T-helper 2 cell (primary cell): ENCODE results near the gene ADRA2B.
"Not testable (repeated sequence)": the region's sequence is repeated elsewhere in the genome, so short reads cannot be mapped to it uniquely, and the experiment has no call there.

Experiments
- DNase-seq, 5 experiments: peaks; one replicate each; pipeline versions ENCODE4 v3.0.0 to v3.0.0-alpha.2; 2012 to 2022

ADRA2B gene

GRCh38 chr2:96065954-96066353, 50.4 kb downstream of the ADRA2B start:
- not testable (repeated sequence) for DNase-seq

GRCh38 chr2:96065381-96065930, 50.9 kb downstream of the ADRA2B start:
- no peak for DNase-seq

- not testable (repeated sequence) for DNase-seq
Measured at GRCh38 chr2:96064760-96065159, 51.6 kb downstream of the ADRA2B start.

DNA sequence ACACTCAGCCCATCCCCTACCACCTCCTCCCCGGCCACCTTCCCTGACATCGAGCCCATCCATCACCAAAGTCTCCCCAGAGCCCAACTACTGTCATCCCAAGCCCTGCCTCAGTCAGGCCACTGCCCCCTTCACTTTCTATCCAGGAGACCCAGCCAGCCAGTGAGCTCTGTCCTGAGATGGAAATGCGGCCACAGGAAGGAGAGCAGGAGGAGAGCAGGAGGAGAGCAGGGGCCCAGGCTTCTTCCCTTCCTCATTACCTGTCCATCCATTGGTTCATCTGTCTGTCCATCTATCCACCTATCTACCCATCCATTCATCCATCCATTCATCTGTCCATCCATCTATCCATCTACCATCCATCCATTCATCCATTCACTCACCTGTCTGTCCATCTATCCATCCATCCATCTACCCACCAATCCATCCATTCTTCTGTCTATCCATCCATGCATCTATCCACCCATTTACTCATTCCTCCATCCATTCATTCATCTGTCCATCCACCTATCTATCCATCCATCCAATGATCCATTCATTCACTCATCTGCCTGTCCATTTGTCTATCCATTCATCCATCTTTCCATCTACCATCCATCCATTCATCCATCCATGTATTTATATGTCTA, 52.2 kb downstream of the ADRA2B start:
- not testable (repeated sequence) for DNase-seq

DNA sequence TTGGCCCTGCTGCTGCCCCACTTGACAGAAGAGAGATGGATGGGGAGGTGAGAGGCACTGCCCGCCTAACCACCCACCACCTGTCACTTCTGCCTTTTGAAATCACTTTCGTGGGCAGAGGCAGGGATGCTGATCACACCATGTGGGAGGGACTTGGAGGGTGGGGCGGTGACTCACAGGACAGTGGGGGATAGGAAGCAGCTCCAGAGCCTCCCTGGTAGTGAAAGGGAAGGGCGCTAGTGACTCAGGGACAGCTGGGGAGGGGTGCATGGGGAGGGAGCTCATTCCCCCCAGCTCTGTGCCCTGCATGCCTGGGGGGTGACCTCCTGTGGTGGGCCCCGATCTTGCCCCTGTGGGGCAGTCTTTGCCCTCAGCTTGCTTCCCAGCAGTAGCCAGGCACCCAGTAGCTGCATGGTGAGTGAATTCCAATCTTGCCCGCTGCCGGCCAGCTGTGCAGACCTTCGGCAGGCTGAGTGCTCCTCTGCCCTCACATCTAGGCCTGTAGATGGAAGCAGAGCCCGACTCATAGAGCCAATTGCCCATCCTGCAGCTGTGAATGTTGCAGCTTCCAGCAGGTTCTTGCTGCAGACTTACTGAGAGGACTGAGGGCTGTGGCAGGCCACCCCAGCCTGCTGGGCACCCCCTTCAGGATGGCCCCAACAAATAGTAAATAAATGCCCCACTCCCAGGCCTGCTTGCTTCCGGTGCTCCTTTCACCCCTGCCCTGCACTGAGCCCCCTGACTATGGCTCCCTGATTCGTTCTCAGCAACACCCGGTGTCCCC, 53.1 kb downstream of the ADRA2B start:
- DNase-seq, result peak in 2 of 5 experiments; percentile 20 to 21
